Erythroblast (primary cell): Measurements from ENCODE around the gene LRIF1.

ENCODE experiments used
- GATA1 ChIP-seq: IDR thresholded peaks from 2 replicates; pipeline ENCODE4 v1.6.1; 2011; ENCODE audit warnings: low read depth, mild to moderate bottlenecking, control low read depth, low read length, moderate library complexity
- POLR2A ChIP-seq: IDR thresholded peaks from 2 replicates; pipeline ENCODE4 v1.6.1; 2011; ENCODE audit warnings: mild to moderate bottlenecking, low read length

GRCh38 chr1:110986407-110986891 lies 22.7 kb upstream of the LRIF1 start:
- TF ChIP-seq POLR2A (no peak), GATA1 (no peak)
